GM18507 (cell line): ENCODE data around the gene PXDN.

ENCODE experiments used
- DNase-seq: peaks from one replicate; pipeline ENCODE4 v3.0.0; 2011; ENCODE audit warnings: low read depth; ENCODE audit not compliant: insufficient read length; ENCODE audit errors: extremely low spot score
- FAIRE-seq: peaks from 2 replicates; lab custom pipeline; 2011; peaks lifted over from hg19 to GRCh38; lab: Jason Lieb, UNC

The PXDN gene

DNA sequence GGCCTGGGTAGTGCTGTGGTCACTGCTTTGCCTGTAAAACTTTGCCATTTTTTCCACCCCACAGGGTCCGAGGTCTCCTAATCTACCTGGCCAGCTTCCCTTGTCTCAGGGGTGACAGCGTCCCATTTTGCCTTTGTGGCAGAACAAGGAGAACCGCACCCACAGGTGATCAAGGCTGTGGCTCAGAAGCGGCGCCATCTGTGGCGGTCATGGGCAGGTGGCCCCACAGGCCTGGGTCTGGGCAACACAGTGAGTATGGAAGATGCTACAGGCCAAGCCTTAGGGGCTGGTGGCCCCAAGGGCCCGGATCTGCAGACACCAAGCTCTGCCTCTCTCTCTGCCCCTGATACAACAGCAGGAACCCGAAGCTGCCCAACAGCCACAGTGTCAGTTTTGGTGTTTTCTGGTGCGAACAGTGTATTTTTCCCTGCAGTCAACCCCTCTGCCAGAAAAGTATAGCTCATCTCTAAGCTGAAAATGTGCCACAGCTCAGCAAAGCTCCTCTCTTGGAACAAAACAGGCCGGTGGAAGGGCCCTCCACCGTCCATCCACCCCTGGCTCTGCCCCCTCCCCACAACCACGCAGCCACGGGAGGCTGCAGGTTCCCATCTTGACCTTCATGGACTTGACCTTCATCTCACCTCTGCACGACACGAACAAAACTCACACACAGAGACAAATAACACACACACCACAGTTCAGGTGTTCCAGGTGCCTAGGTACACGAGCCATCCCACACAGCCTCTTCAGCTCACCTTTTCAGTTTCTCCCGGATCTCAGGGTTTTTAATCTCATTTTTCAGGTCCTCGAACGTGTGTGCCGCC, 96.7 kb downstream of the PXDN start:
- FAIRE-seq: no peak
- no peak for DNase-seq

DNA sequence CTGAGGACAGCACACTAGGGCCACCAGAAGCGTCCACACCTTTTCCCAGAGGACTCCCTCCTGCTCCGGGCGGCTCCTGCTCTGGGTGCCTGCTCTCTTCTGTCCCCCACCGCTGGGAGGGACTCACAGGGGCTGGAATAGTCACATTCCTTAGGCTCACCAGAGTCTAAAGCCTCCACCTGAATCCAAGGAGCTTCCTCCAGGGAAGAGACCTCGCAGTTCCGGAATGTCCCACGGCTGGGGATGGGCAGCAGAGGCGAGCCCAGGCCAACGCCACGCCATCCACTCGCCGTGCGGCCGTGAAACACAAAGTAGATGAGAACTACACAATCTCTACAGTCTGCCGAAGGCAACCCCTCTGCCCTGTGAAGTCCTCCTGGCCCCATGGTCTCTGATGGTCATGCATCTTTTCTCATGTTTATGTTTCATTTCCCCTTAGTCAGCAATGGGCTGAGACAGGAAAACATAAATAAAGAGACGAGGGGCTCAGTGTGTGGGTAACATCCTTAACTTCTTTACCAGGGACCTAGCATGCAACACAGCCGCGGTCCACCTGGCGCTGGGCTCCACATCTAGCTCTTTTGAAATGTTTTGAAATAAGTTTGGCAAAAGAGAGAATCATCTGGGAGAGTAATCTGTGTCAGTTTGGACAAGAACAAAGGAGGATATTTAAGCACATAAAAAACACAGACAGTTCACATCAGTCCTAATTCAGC, 98.4 kb downstream of the PXDN start:
- no peak for FAIRE-seq

DNA sequence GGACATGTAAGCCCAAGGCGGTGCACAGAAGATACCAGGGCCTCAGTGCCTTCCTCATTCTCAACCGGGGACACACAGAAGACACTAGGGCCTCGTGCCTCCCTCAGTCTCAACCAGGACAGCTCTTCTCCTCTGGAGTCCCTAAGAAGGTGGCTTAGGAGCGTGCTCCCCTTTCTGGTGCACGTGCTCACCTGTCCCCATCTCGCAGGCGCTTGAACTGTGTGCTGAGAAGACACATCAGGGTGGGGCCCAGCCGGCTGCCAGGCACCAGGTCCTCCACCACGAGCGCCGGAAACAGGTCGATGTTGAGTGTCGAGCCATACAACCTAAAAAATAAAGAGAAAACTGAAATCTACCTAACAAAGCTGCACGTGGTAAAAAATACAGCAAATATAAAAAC, 99.9 kb downstream of the PXDN start:
- DNase-seq (no peak), FAIRE-seq (no peak)

More for the DNA sequence above, 98.4 kb downstream of the PXDN start:
- DNase-seq: no peak

DNA sequence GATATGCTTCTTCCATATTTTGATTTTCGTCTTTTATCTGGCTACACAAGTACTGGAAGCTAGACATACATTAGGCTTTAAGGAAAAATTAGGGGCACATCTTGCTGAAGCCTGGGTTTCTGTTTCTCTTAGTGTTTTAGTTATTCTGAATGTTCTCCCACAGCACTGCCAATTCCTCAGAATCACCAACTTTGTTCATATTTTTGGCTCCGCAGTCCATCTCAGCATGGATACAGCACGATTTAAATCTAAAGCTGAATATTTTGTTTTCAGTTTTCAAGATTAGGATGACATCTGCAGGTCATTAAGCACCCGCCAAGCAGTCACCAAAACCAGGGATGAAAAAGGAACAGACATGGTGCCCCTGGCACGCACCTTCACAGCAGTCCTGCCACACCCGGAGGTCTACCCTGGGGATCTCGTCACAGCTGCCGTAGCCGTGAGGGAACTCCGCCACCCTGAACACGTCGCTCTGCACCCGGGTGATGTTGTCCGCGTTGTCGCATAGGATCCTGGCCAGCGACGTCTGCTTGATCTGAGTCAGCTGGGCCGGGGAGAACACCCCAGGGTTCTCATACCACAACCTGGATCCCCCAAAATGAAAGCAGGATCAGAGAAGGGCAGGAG, 101.2 kb downstream of the PXDN start:
- DNase-seq (no peak), FAIRE-seq (no peak)

DNA sequence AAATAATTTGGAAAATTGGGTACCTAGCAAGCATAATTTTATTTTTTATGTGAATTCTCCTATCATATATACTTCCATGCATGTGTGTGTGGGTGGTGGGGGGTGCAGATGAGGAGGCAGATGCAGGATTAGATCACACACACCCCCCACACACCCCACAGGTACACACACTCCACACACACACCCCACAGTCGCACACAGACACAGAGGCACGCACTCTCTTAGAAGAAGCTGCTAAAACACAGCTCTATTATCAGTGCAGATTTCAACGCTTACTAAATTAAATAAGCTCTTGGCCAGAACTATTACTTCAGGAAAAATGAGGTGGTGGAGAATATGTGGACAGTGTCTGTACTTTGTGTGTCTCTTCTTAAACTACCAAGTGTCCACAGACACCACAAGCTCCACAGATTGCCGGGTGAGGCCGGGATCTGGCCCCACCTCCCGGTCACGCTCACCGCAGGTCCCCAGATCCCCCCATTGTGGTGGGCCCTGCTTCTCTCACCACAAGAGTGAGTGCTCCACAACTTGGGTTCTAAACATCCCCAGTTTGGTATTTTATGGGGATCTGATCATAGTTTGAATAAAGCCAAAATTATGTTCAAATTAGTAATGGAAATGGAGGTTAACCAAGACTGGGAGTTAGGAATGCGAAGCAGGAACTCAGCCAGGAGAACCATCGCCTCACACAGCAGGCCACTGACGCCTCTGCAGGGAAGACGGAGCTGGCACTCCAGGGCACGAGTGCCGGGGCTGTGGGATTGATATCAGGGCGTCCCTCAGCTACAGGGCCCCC, 102.1 kb downstream of the PXDN start:
- FAIRE-seq: no peak

DNA sequence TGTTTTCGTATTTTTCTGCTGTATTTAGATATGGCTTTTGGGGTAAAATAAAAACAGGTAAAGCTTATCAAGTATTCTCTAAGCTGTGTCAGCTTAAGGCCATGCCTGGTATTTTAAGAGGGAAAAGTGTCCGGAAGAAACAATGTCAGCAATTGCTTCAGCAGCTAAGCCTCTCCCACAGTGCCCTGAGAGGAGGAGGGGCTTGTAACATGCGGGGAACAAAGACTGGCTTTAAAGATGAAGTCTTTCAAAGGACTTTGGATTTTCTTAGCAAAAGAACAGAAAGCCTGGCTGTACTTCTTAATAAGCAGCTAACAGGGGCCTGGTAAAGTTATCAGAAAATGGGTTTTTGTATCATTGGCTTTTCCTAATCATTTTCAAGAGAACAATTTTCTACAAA, 102.8 kb downstream of the PXDN start:
- no peak for FAIRE-seq
- DNase-seq: no peak

More for the DNA sequence above, 102.1 kb downstream of the PXDN start:
- DNase-seq: no peak

DNA sequence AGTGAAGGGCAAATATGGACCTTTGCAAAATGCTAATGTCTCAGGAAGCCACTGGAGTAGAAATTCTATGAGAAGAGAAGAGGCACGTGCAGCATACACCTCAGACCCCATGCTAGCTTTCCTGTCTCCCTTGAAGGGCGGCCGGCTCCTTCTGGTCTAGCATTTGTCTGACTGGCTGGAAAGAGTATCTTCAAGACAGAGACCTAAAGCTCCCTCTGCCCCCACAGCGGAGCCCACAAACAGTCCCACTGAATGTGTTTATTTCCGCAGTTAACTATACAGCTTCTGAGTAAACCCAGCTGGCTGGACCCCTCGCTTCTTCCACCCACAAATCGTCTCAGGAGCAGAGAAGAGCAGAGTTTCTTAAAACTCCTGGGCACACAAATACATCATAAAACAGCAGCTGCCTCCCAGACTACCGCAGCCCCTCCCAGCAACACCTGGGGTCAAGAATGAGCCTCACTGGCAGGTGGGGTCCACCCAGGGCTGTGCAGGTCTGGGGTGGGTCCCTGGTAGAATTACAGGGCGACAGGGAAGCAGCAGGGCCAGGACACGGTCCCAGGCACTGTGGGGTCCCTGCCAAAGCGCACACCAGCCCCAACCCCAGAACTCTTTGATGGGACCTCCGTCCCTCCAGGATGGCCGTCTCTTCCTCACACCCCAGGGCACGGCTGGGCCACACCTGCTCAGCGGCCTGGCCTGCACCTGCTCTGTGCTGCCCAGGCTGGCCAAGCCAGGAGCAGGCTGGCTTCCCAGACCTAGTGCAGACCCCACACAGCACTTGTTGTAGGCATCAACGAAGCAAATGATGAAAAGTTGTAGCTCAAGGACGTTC, 103.8 kb downstream of the PXDN start:
- DNase-seq: no peak
- no peak for FAIRE-seq

DNA sequence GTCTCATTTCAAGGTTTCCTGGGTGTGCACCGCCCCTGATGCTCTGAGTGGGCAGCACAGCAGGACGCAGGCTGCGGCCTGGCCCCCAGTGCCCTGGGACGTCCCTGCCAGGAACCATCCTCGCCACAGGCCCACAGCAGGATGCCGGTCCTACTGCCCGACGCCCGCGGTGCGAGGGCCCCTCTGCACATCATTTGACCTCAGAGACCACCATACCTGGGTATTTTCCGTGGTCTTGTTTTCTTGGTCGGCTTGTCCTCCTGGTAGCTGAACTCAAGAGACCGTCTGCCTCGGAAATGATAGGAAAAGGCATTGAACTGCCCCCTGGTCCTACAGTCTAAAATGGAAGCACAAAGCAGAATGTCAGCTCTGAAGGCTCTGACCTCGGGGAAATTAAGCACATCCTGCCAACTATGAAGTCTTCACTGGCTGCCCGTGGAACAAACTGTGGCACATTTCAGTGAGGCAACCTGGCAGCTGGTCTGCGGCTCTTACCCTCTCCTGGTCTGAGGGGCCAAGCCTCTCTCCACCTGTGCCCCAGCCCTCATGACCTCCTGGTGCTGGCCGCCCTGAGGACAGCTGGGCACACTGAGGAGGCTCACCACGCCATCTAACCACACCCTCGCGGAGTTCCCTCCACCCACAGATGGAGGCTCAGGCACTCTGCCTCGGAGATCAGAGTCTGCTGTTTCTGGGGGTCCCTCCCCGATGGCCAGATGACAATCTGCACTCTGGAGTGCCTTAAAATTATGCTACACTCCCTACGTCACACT, 105.0 kb downstream of the PXDN start:
- DNase-seq (no peak), FAIRE-seq (no peak)

DNA sequence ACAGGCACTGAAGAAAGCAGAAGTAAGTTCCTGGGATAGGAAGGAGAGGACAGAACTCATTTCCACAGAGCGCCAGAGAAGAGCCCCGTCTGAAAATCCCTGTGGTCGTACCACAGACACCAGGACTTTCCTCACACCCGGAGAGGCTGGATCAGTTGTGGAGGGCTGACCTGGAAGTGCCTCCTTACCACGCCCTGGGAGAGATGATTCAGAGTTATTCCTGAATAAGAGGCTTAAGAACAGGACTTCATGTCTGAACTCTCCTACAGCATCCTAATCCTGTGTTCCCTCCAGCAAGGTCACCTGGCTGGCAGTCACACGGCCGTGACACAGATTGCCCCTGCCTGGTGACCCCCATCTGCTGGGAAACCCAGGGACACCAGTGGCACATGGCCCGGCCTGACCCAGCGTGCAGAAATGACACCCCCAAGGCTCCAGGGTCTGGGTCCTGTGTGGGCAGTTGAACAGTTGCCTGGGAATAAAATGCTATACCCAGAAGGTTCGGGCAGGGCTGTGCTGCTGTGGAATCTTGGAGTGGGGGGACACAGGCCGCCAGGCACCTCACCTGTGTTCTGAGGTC, 105.9 kb downstream of the PXDN start:
- no peak for FAIRE-seq
- no peak for DNase-seq

DNA sequence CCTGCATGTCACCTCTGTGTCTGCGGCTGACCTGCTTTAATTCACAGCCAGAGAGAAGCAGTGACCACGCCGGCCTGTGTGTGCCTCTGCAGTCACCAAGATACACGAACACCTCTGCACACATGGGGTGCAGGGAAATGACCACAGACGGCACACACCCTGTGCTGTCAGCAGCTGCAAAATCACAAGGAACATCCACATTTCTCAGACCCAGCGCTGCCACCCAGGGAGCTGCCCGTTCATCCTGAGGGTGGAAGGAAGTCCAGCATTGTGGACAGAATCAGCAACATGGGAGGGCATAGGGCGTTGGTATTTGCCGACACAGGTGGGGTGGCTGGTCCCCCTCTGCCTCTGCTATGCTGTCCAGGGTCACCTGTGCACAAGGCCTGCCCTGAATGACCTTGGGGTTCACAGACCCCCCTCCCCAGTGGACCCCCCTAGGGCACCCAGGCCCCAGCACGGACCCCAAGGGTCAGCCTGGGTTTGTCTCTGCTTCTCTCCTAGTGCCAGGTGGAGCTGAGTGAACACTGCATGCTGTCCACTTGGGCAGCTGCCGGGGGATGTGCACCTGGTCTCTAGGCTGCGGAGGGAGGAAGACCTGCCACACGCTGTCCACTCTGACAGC, 107.4 kb downstream of the PXDN start:
- FAIRE-seq: no peak
- no peak for DNase-seq

DNA sequence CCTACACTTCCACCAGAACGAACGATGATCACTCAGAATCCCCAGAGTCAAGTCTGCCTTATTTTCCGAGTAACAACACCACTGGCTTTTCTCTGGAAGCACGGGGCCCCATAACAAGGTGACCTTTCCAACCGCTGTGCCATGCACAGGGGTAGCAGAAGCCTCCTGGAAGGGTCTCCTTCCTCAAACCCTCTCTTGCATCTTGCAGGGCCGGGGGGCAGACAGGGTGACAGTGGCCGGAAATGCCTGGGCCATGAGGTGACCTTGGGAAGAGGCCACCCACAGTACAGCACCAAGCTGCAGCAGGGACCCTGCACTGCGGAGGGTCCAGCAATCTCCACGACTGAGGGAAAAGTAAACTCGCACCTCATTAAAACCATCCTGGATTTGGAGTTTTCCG, 108.5 kb downstream of the PXDN start:
- FAIRE-seq: no peak

DNA sequence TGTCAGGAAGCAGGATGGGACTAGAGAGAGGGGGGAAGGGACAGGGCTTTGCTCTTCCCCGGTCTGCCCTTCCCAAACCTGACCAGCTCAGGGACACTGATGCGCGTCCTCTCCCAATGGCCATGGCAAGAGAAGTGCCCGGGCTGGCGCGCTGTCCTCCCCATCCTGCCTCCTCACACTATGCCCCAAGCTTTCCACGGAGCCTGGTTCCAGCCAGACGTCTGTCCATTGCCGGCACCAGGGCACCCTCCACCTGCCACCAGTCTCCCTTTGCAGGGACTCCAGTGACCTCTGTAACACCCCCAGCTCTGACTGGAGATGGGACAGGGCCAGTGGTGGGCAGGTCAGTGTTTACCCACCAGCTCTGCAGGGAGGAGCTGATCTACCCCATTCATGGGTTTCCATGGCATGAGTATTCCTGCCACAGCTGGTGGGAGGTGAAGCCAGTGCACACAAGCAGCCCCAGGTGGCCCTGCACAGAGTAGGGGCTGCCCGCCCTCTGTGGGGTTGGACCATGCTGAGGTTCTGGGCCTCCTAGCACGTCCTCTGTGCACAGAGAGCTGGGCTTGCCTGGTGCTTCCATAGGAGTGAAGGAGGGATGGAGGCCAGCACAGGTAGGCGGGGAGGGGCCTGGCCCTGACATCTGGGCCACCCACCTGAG, 109.5 kb downstream of the PXDN start:
- DNase-seq (no peak), FAIRE-seq (no peak)

More for the DNA sequence above, 108.5 kb downstream of the PXDN start:
- DNase-seq: no peak

DNA sequence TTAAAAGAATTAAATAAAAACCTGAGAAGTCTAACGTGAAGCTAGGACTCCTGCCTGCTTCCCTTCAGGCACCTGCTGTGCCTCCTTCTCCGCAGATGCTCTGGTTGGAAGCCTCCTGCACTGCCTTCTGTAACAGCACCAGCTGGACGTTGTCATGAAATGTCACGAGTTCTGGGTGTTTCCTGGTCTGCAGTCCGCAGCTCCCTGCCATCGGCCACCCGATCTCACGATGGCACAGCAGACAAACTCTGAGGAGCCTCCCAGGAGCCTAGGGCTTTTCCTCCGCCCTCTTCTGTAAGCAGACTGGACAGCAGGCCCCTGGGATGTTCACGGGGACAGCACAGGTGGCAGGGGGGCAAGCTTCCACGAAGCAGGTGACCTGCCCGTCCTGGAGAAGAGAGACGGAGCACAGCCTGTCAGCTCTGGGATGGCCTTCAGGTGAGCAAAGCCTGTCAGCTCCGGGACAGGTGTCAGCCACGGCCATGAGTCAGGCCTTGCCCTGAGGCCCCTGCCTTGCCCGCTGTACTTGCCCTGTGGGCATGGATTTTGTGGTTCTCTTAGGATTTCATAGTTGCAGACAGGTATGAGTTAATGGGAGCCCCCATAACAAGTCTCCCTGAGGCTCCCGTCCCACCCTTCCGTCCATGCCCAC, 110.3 kb downstream of the PXDN start:
- FAIRE-seq (no peak), DNase-seq (no peak)

DNA sequence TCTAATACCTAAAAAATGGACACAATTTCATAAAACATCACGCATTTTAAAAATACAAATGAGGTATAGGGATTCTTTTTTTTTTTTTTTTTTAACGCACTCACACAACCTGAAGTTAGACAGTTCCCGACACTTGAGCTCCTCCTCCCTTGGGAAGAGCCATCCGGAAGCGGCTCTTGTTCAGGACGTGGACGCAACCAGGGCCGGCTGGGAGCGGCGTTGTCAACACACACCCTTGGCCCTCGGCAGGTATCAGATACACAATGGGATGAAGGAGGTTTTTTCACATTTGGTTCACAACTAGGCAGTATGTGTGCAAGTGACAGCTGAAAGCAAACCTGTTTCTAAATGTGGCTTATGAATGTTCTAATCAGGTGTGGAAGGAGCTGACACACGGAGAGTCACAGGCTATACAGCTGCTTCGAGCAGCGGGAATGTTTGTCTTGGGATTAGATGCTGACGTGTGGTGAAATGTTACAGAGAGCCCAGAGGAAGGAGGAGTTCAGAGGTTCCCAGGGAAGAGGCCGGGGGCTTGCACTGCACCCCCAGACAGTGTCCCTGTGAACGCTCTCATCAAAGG, 111.1 kb downstream of the PXDN start:
- no peak for DNase-seq
- FAIRE-seq: no peak

DNA sequence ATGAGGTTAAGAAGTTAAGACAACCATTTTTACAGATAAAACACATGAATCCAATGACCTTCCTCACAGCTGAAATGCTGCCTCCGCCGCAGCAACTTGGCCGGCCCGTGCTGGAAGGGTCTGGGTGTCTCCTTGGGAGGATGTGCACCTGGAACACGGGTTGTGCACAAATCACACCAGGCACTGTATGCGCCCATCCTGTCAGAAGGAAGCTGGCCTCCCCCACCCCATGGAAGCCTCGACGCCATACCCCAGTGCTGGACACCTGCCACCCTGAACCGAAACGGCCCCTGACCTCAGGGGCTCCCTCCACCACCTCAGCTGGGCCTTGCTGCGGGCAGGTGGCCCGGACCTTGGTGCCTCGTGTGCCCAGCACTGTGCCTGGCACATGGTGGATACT, 111.8 kb downstream of the PXDN start:
- FAIRE-seq (no peak), DNase-seq (no peak)

DNA sequence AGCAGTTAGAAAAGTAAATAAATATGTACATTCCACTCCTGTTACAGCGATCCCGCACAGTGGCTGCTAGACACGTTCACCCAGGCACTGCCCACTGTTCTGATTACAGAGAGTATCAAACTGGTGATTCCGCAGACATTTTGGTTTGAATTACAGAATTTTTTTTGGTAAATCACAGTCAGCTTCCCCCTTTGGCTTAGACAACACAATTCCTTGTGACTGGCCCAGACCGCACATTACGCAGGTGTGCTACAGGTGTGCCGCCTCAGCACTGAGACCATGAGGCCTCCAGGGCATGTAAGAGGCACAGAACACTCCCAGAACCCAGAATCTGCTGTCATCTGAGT, 112.3 kb downstream of the PXDN start:
- FAIRE-seq (no peak), DNase-seq (no peak)
